Activated CD4-positive, CD25-positive, alpha-beta regulatory T cell treated with anti-CD3 and anti-CD28 coated beads, Interleukin-2, amount 50 U/mL, for 24 hours (primary cell): ENCODE measurements around the gene IRF8.
A peak's percentile ranks its signal among the peaks of the same experiment; 100 is the strongest.
"Not testable (repeated sequence)": the region's sequence is repeated elsewhere in the genome, so short reads cannot be mapped to it uniquely, and the experiment has no call there.

Source experiments
- ATAC-seq, 2 donors: fragments of 150-1000 bp; cut with Tn5 transposase; one replicate each; pipeline ENCODE4 v1.10.0; 2021; ENCODE audit warnings: mild to moderate bottlenecking in 1 of 2, moderate library complexity in 1 of 2

The IRF8 gene

DNA sequence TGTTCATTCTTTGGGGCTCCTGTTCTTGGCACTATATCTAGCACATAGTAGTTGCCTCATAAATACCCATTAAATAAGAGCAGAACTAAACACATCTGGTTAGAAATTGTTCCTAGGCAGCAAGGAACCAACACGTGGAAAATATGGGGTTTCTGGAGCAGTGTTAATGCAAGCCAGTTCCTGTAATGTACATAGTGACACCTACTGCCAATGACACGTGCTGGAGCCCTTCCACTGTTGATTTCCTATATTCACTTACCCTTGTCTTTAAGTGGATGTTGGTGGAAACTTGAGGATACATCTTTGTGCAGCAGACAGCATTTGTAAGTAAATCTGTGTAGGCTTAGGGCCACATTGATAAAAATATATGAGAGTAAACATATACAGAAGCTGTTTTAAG is 1.6 kb upstream of the IRF8 start:
- ATAC-seq, result no peak

- no peak for ATAC-seq
Observed at GRCh38 chr16:85899444-85899843, 482 bp downstream of the IRF8 start.

GRCh38 chr16:85900027-85900792 is 1.2 kb downstream of the IRF8 start:
- no peak for ATAC-seq

DNA sequence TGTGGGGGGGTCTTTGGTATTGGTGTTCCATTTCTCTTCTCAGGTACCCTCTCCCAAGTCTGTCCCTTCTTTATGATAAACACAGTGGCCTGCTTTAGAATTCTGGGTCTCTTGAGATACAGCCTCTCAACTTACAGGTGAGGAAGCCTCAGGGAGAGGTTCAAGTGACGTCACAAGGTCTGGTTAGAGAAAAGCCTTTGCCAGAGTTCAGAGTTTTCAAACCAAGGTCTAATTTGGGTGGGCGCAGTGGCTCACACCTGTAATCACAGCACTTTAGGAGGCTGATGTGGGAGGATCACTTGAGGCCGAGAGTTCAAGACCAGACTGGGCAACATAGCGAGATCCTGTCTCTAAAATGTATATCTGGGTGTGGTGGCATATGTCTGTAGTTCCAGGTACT is 2.1 kb downstream of the IRF8 start:
- no peak for ATAC-seq

- ATAC-seq, result no peak
Observed at GRCh38 chr16:85901773-85902365, 2.9 kb downstream of the IRF8 start.

DNA sequence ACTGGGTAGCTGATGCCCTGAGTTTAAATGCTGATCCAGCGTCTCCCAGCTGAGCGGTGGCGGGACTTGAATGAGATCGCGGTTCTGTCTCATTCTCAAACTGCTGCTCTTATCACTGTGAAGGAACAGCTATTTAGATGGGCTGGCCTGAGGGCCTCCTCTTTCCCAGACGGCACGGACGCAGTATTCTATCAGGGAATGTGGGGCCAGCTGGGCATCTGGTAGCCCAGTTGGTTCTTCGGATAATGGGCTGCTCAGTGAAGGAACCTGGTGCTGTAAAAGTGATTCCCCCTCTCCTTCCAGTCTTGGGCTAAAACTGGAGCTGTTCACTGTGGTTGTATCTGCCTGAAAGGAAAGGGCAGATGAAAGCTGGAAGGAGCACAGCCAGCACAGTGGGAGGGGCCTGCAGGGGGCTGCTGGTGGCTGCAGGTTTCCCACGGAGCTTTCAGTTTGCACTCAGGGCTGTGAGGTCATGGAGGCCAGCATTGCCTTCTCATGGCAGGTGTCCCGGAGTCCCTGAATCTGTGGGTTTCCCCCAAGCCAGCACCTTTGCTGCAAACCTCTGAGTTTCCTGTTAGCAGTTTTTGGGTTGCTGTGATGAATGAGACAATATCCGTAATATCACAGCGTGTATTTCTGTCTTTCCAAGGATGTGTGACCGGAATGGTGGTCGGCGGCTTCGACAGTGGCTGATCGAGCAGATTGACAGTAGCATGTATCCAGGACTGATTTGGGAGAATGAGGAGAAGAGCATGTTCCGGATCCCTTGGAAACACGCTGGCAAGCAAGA is 3.6 kb downstream of the IRF8 start:
- ATAC-seq, result peak; percentile 59 to 73

DNA sequence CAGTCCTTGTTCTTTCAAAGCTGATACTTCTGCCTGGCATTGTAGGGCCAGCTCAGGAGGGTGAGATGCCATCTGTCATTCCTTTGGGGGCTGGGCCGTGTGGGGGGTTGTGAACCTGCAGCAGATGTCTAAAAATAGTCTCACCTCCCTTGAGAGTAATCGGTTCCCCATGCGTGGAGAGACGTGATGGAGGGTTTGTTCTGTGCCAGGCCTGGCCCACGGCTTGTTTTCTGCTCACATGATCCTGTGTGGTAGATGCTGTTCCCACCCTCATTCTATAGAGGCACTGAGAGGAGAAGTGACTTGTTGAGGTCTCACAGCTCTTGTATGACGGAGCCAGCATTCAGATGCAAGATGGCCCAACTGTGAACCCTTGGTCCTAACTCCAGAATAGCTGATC is 4.6 kb downstream of the IRF8 start:
- ATAC-seq, result no peak

DNA sequence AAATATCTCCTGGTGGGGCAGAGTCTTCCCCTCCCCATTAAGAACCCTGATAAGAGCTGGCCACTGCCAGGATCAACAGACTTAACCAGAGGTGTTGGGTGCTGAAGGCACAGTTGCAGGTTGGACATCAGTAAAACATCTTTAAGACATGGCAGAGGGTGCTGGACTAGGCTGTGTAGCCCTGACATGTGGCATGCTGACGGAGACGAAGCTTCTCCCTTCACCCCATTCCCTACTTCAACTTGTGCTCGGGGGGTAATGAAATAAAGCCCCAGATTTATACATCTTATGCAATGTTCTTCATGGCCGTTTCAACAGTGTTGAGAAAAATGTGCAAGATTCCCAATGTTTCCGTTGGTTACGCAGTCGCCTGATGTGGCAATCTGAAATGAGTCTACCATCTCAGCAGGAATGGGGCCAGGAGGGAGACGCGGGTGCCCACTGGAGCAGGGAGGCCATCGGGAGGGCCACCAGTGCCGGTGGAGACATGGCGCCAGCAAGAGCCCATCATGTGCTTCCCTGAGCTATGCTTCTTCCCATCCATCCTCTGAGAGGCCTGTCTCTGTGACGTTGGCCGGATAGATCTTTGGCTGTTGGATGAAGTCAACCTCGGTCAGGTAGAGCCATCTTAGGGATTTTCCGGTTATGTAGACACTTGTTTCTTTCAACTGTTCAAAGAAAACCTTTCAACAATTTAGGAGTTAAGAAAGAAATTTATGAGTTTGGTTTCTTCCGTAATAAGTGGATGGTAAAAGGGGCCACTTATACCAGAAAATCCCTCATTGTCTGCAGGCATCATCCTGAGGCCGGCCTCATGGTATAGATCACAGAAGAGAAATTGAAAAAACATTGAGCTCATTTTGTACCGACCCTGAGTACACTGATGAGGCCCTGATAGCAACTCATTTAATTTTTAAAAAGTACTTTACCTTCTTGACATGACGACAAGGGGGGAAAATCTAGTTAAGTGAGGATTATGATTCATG is 6.4 kb downstream of the IRF8 start:
- ATAC-seq, result no peak

- ATAC-seq, result no peak
Observed at GRCh38 chr16:85906349-85906748, 7.4 kb downstream of the IRF8 start.

DNA sequence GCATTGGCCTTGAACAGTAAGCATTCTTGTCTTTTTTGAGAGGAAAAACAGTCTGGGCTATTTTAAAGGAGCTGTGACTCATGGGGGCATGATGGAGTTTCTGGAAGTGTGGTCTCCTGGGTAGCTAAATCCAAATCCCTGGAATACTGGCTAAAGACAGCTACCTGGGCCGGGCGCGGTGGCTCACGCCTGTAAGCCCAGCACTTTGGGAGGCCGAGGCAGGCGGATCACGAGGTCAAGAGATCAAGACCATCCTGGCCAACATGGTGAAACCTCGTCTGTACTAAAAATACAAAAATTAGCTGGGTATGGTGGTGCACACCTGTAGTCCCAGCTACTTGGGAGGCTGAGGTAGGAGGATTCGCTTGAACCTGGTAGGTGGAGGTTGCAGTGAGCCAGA is 8.3 kb downstream of the IRF8 start:
- not testable (repeated sequence) for ATAC-seq

DNA sequence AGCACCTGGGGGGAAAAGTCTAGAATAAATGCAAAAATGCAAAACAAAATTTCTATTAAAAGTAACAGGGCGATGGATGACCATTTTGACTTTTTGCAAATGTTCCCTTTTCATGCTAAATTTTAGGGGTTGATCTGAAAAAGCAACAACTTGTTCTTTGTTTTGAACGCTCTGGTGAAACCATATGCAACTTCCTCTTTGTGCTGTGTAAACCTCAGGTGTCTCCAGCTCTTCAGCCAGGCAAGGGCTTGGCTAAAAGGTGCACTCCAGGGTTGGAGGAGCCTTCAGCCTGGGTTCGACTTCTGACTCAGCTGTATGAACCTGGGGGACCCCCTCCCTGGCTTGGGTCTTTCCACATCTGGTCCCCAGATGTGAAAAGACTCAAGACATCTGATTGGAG is 9.5 kb downstream of the IRF8 start:
- peak in 1 of 2 donors; percentile 51 for ATAC-seq

DNA sequence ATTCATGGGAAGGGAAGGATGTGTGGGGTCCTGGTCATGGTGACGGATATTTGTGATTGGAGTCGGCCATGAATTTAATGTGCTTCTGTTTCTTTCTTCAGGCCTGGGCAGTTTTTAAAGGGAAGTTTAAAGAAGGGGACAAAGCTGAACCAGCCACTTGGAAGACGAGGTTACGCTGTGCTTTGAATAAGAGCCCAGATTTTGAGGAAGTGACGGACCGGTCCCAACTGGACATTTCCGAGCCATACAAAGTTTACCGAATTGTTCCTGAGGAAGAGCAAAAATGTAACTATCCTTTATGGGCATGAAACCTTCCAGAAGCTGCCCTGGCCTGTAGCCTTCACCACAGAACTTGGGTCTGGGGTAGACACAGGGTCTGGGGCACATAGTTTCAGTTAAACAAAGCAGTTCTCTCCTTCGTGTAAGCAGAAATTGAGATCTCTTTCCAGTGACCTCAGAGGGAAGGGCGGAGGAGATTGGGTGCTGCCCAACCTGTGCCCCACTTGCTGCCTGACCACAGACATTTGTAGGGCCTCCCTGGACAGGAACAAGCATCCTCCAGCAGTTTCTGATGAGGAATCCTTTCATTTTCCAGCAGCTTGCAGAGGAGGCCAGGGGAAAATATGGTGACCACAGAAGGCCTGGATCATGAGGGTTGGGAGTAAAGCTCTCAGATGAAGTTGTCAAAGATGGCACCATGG is 10.1 kb downstream of the IRF8 start:
- ATAC-seq, result no peak

GRCh38 chr16:85909932-85910853 is 11.2 kb downstream of the IRF8 start:
- no peak for ATAC-seq

- no peak for ATAC-seq
Observed at GRCh38 chr16:85910854-85911247, 11.9 kb downstream of the IRF8 start.

DNA sequence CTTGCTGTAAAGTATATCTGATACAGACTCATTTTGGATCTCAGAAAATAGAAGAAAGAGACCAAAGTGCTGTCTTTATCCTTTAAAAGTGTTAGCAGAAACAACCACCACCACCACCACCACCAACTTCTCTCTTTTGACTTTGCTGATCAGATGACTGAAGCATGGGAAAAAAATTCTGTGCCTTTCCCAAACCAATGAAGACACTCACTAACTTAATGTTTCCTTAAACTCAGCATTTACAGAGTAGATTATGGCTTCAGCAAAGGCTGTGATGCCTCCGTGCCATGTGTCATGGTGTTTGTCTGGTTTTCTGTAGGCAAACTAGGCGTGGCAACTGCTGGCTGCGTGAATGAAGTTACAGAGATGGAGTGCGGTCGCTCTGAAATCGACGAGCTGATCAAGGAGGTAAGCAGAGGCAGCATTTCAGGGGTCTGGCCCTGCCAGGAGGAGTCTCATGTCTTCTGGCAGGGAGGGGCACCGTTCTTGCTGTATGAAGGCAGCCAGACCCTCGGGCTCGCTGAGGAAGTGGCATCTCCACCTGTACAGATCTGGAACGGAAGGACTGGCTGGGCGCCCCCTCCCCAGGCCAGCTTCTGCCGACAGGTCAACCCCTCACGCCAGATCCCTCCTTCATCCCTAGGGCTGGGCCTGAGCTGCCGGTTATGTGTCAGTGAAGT is 12.4 kb downstream of the IRF8 start:
- ATAC-seq, result no peak

DNA sequence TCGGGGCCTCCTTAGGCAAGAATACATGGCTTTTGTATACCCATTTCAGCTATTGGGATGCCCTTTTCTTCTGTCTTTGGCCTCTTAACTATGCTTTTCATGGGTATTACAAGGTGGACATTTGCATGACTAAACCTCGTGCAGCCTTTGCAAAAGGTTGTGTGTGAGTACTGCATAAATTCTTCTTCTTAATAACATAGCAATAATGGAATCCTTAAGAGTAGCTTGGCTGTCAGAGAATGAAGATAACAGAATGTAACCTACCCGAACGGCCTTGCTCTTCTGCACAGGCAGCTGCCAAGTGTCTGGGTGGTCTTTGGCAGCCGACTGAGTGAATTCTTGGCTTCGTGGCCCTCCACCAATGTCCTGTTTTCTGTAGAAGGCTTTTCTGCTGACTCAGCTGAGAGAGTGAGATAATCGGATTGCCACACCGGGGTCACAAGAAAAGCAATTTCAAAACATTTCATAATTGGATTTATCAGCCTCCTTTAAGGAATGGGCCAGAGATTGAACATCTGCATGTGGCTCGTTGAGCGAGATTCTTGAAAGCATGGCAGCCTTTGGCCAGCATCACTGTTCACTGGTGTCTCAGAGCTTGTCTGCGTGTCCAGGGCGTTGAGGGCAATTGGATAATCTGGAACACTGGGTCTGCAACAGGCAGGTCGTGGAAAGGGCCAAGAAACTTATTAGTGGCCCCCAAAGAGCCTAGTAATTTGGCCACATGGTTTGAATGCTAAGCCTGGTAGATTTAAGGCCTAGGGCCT is 13.4 kb downstream of the IRF8 start:
- no peak for ATAC-seq

GRCh38 chr16:85913141-85913601 is 14.2 kb downstream of the IRF8 start:
- no peak for ATAC-seq

DNA sequence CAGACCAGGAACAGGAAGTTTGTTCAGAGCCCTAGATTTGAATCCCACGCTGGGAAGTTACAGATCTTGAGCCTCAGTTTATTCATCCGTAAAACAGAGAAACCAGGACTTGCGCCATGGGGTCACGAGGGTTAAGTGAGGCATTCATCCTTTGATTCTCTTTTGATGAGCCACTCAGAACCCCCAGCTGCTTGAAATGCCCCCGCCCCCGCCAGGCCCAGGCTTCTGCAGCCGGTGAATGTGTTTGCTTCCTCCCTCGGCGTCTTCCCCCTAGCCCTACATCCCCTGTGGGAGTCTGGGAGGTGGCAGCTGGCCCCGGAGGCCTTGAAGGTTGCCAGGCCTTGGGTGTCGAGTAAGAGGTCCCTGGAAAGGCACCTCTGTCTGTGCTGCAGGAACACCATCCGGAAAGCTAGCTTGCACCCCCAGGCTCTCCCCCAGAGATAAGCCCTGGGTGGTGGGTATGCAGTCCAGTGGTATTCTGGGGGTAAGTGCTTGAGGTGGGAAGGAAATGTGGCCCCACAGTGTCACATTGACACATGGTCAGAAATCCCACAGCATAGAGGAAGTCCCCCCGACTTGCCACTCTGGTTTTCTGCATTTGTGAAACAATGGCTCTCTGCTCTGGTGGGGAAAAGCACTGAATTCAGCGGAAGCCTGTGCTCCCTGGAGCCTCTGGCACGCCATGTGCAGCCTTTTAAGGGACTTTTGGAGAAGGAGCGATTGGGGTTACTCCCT is 14.9 kb downstream of the IRF8 start:
- ATAC-seq, result no peak

GRCh38 chr16:85914423-85914794 is 15.4 kb downstream of the IRF8 start:
- no peak for ATAC-seq
